T1000 (cell line): ENCODE data around the gene UPF1.

ENCODE experiments used
- DNase-seq: peaks from one replicate; lab custom pipeline; 2025; ENCODE audit warnings: mixed read lengths; lab: John Stamatoyannopoulos, UW

The UPF1 gene

GRCh38 chr19:18831524-18832305 lies at the start of gene UPF1:
TSS of gene UPF1 (plus strand) at chr19:18831959. CDS start at chr19:18832210, 251 bp downstream.
- DNase-seq, result peak; percentile 81

GRCh38 chr19:18782559-18783225 lies 49.1 kb upstream of the UPF1 start:
- DNase-seq, result no peak

GRCh38 chr19:18783958-18784785 lies 47.6 kb upstream of the UPF1 start:
- DNase-seq, result no peak

GRCh38 chr19:18784786-18785120 lies 47.0 kb upstream of the UPF1 start:
- no peak for DNase-seq

GRCh38 chr19:18785179-18786124 lies 46.3 kb upstream of the UPF1 start:
- peak; percentile 62 for DNase-seq

- no peak for DNase-seq
These were observed 43.0 kb upstream of the UPF1 start for GRCh38 chr19:18788529-18789421.

- no peak for DNase-seq
These were observed 42.3 kb upstream of the UPF1 start for GRCh38 chr19:18789422-18789869.

- no peak for DNase-seq
These were observed 41.7 kb upstream of the UPF1 start for GRCh38 chr19:18789883-18790565.

GRCh38 chr19:18790566-18791314 lies 41.0 kb upstream of the UPF1 start, which contains the start of gene COMP:
TSS of gene COMP (minus strand) at chr19:18791305. CDS start at chr19:18791269, 36 bp downstream.
- DNase-seq, result no peak

- DNase-seq, result no peak
These were observed 40.5 kb upstream of the UPF1 start for GRCh38 chr19:18791315-18791678.

GRCh38 chr19:18792661-18793060 lies 39.1 kb upstream of the UPF1 start:
- DNase-seq, result no peak

- no peak for DNase-seq
These were observed 38.4 kb upstream of the UPF1 start for GRCh38 chr19:18793144-18794028.

- DNase-seq, result no peak
These were observed 37.8 kb upstream of the UPF1 start for GRCh38 chr19:18794029-18794313.

GRCh38 chr19:18794692-18795091 lies 37.1 kb upstream of the UPF1 start:
- no peak for DNase-seq

GRCh38 chr19:18795540-18795939 lies 36.2 kb upstream of the UPF1 start:
- no peak for DNase-seq

GRCh38 chr19:18796239-18796638 lies 35.5 kb upstream of the UPF1 start:
- DNase-seq, result no peak

- no peak for DNase-seq
These were observed 33.1 kb upstream of the UPF1 start for GRCh38 chr19:18798384-18799352.
